NOMO-1 (cell line): Measurements from ENCODE around the gene GCDH.

Experiments
- DNase-seq, 2 experiments: peaks; one replicate each; lab custom pipeline; 2025; ENCODE audit not compliant: unreplicated experiment in 2 of 2; lab: John Stamatoyannopoulos, UW

GCDH gene

DNA sequence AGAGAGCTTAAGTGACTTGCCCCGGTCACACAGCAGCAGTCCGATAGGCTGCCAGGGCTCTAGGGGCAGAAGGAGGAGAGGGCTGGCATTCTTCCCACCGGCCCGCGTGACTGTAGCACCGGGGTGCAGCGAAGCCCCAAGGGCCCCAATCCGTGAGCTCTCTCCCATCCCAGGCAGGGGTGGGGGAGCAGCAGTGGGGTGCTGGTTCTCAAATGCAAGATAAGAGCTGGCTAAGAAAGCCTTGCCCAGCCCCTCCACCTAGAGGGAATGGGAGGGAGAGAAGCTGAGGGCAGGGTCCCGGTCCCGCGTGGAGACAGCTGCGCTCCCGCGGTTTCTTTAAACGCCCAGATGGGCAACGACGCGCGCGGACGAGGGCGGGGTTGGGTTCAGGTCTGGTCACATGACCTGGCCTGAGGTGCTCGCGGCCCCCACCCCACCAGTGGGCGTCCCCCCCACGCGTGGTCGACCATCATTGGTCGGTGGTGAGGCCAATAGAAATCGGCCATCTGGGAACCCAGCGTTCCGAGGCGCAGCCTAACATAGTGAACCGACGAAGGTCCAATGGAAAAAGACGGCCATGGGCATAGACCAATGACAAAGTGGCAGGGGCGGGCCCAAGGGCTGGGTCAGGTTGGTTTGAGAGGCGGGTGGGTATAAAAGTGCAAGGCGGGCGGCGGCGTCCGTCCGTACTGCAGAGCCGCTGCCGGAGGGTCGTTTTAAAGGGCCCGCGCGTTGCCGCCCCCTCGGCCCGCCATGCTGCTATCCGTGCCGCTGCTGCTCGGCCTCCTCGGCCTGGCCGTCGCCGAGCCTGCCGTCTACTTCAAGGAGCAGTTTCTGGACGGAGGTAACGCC is 47.2 kb downstream of the GCDH start, which contains the start of gene CALR:
CALR (plus strand) TSS at position 683 of the 852 bp plus-strand sequence; CDS start at position 754, 71 bp downstream.
- DNase-seq = peak; percentile 98 to 100

DNA sequence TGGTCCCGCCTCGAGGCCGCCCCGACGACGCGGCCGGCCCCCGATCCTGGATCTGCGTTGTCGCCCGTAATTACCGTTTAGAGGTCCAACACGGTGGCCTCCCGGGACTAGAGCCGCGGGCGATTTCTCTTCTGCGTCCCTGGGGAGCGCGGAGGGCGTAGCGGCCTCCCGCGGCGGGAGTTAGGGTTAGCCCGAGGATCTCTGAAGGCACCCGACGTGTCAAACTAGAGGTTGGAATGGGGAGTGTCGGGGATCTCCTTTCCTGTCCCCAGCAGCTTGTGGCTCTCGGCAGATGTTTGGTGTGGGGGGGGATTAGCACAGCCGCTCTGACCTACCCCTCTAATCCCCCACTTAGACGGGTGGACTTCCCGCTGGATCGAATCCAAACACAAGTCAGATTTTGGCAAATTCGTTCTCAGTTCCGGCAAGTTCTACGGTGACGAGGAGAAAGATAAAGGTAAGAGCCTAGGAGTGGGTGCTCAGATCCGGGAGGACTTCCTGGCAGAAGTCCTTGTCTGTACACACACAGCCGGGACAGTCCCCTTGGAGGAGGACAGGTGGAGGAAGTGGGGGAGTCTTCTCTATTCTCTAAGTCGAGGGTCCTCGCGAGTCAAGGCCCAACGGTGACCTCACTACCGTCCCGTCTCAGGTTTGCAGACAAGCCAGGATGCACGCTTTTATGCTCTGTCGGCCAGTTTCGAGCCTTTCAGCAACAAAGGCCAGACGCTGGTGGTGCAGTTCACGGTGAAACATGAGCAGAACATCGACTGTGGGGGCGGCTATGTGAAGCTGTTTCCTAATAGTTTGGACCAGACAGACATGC is 48.0 kb downstream of the GCDH start:
- peak; percentile 22 to 38 for DNase-seq

DNA sequence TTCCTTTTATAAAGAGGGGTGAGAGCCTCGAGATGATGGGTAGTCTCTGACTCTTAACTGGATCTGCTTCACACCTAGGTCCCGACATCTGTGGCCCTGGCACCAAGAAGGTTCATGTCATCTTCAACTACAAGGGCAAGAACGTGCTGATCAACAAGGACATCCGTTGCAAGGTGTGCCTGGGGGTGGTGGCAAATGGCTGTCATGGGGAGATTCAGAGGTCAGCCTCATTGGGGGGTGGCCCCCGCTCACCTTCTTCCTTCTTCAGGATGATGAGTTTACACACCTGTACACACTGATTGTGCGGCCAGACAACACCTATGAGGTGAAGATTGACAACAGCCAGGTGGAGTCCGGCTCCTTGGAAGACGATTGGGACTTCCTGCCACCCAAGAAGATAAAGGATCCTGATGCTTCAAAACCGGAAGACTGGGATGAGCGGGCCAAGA is 49.0 kb downstream of the GCDH start:
- DNase-seq = no peak

DNA sequence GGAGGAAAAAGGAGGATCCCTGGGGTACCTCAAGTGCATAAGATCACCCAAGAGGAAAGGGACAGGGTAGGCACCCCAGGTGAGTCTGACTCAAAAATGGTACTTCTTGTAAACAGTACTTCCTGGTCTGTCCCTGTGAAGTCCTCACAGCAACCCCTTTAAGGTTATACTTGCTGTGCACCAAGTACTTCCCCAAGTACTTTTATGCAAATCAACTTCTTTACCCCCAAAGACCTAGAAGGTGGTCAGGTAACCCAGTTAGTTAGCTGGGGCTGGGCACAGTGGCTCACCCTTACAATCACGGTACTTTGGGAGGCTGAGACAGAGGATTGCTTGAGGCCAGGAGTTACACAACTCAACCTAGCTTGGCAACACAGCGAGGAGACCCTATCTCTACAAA is 49.9 kb downstream of the GCDH start:
- DNase-seq = no peak

DNA sequence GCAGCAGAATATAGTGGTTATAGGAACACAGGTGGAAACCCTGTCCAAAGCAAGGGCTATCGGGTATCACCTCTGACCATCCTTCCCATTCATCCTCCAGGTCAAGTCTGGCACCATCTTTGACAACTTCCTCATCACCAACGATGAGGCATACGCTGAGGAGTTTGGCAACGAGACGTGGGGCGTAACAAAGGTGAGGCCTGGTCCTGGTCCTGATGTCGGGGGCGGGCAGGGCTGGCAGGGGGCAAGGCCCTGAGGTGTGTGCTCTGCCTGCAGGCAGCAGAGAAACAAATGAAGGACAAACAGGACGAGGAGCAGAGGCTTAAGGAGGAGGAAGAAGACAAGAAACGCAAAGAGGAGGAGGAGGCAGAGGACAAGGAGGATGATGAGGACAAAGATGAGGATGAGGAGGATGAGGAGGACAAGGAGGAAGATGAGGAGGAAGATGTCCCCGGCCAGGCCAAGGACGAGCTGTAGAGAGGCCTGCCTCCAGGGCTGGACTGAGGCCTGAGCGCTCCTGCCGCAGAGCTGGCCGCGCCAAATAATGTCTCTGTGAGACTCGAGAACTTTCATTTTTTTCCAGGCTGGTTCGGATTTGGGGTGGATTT is 52.6 kb downstream of the GCDH start:
- DNase-seq = no peak

DNA sequence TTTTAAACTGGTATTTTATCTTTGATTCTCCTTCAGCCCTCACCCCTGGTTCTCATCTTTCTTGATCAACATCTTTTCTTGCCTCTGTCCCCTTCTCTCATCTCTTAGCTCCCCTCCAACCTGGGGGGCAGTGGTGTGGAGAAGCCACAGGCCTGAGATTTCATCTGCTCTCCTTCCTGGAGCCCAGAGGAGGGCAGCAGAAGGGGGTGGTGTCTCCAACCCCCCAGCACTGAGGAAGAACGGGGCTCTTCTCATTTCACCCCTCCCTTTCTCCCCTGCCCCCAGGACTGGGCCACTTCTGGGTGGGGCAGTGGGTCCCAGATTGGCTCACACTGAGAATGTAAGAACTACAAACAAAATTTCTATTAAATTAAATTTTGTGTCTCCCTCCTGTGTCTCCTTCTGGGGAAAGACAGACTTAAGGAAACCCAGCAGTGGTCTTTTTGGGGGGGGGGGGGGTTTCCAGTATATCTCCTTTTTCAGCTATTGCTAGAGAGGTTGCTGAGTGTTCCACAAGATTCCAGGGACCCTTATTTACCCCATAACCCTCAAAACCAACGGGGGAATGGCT is 53.2 kb downstream of the GCDH start:
- DNase-seq = no peak

DNA sequence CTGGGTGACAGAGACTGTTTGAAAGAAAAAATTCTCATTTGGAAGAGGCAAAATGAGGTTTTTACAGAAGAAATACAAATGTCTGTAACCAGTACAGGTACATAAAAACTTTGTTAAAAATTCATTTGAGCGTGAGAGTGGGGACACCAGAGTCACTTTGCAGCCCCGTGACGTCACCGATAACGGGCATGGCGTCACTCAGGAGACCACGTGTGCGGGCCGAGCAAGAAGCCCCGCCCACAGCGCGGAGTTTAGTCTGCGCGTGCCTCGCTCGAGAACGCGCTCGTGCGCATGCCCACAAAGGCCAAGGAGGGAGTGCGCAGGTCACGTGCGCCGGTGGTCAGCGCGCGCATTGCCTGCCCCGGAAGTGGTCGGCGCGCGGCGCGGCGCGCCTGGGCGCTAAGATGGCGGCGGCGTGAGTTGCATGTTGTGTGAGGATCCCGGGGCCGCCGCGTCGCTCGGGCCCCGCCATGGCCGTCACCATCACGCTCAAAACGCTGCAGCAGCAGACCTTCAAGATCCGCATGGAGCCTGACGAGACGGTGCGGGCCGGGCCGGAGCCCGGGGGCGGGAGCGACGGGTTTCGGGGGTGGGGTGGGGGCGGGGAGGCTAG is 54.6 kb downstream of the GCDH start, which contains the start of gene RAD23A:
RAD23A (plus strand) TSS at position 384 of the 613 bp plus-strand sequence; CDS start at position 471, 87 bp downstream.
- peak; percentile 95 to 96 for DNase-seq

DNA sequence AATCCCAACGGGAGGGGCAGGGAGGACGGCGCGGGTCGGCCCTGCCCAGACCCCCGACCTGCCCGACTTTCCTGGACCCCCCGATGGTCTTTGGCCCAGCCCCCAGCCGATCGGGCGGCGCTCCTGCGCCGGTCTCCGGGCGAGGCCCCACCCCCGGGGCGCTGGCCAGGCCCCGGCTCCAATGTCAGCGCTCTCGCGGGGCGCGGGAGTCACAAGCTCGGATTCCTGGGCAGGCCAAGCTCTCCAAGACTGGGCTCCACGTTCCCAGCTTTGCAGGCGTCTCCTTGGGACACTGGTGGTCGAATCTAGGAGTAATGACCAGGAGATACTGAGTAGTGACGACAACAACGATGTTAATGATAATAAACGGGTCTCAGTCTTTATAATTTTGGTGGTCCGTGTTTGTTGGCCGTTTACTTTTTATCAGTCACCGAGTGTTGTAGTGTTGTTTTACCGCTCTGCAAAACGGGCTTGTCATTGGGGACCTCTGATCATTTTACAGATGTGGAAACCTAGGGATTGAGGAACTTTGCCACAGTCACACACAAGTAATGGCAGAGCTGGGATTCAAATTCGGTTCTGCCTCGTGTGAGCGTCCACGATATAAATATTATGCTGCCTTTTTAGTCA is 55.2 kb downstream of the GCDH start:
- DNase-seq = peak; percentile 39 to 42

DNA sequence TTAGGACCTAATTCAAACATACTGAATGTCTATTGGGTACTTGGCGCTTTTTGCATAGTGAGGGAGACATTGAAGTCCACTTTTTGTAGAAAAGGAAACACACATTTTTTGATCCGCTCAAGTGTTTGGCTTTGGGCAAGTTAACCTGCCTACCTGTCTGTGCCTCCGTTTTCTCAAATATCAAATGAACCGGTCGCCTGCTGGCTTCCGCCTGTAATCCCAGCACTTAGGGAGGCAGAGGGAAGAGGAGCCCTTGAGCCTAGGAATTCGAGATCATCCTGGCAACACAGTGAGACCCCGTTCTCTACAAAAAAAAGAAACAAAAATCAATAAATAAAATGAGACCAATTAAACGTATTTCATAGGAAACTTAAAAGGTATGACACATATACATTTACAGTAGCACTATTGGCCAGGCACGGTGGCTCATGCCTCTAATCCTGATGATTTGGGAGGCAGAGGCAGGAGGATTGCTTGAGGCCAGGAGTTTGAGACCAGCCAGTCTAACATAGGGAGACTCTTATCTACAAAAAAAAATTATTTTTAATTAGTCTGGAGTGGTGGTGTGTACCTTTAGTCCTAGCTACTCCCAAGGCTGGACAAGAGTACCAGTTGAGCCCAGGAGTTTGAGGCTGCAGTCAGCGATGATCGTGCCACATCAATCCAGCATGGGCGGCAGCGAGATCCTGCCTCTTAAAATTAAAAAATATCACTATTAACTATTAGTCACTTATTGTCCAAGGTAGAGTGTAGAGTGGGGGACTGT is 56.0 kb downstream of the GCDH start:
- no peak for DNase-seq

DNA sequence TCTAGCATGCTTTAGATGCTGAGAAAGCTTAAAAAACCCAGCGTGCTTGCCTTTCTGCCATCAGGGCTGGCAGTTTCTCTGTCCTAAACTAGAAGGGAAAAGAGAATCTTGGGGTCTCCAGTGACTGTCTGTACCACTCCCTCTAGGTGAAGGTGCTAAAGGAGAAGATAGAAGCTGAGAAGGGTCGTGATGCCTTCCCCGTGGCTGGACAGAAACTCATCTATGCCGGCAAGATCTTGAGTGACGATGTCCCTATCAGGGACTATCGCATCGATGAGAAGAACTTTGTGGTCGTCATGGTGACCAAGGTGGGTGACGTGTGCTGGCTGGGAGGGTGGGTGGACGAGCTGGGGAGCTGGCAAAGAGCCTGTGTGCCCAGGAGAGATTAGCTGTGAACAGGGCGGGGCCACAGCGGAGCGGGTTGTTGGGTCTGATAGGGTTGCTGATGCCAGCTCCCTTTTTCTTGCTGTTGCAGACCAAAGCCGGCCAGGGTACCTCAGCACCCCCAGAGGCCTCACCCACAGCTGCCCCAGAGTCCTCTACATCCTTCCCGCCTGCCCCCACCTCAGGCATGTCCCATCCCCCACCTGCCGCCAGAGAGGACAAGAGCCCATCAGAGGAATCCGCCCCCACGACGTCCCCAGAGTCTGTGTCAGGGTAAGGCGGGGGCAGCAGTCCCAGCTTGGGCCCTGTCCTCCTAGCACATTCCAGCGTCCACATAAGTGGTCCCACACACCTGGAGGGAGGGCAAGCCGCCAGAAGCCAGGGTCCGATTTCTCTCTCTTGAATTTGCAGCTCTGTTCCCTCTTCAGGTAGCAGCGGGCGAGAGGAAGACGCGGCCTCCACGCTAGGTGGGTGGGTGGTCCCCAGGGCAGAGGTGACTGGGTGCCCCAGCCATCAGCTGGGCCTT is 57.0 kb downstream of the GCDH start:
- DNase-seq = no peak

DNA sequence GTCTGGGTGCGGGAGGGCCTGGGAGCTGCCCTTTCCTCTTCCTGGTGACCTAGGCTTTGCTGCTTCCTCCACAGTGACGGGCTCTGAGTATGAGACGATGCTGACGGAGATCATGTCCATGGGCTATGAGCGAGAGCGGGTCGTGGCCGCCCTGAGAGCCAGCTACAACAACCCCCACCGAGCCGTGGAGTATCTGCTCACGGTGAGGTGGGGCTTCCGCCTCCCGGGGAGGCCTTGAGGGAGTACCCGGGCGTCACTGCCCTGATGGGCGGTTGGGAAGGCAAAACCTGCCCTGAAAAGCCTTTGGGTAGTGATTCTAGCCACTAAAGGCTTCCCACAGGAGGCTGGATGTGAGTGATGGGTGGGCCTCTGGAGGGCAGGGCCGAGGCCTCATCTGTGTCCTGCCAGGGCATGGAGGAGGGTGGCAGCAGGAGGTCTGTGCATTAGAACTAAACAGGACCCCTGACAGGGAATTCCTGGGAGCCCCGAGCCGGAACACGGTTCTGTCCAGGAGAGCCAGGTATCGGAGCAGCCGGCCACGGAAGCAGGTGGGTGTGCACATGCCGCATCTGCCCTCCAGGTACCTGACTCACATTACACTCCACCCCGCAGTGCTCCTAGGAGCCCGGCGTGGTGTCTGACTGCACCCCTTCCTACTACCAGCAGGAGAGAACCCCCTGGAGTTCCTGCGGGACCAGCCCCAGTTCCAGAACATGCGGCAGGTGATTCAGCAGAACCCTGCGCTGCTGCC is 57.8 kb downstream of the GCDH start:
- no peak for DNase-seq
